Measurements from ENCODE around the gene SLC1A5. TPM values are rescaled to one million over a fixed set of nuclear protein-coding genes. Genes with fewer than 3 reads are reported as not detected.
A peak's percentile ranks its signal among the peaks of the same experiment; 100 is the strongest.

SLC1A5 gene
- polyA plus RNA-seq, 2 of the 4 experiments (the other 2 are of a cell fraction): 184 to 302 TPM

GRCh38 chr19:46776927-46777911, 11.2 kb downstream of the SLC1A5 start:
- H3K4me2 ChIP-seq: no peak overlapping the region
- DNase-seq (ENCODE audit: low read depth in 1 of 2, low spot score in 1 of 2) (peak in 1 of 2 experiments; percentile 55), FAIRE-seq (no peak), ATAC-seq (peak; percentile 31 to 45; a peak in 5 of 6 replicates)
- no peaks in the 10 kb centered on the region for H3K9me3 ChIP-seq
- H3K4me1 ChIP-seq: peaks cover 21% of the 10 kb centered on the region
- H3K4me3 ChIP-seq: no peak overlapping the region
- WGBS (ENCODE audit: missing lambda C conversion rate): 94% methylated on average over 30 of the region's 33 CpGs
- POLR2A ChIA-PET: no interaction called here
- CTCF ChIA-PET: interaction anchor here (0.6 to 5.6 kb wide), 10 partner anchors 12 to 213 kb away, joined by 3 to 33 read pairs (median 6); no protein-coding TSS in a partner anchor
- no peak overlapping the region for H3K27ac ChIP-seq
- TF ChIP-seq CEBPB (IDR thresholded peaks at IDR 0.05) (no peak), MYC (IDR thresholded peaks at IDR 0.05; ENCODE audit: borderline replicate concordance, low read length) (no peak), GATA3 (IDR thresholded peaks at IDR 0.05; ENCODE audit: borderline replicate concordance) (no peak), BCL3 (IDR thresholded peaks at IDR 0.05) (no peak), RFX5 (IDR thresholded peaks at IDR 0.05) (no peak), SMC3 (IDR thresholded peaks at IDR 0.05) (no peak), FOSL2 (IDR thresholded peaks at IDR 0.05) (no peak), FOSL2 (CRISPR knock-in tag; IDR thresholded peaks at IDR 0.05) (no peak), POLR2AphosphoS2 (conservative IDR thresholded peaks at IDR 0.05; ENCODE audit: low read length) (no peak), ZSCAN20 (CRISPR knock-in tag; IDR thresholded peaks at IDR 0.05) (no peak), CBX8 (IDR thresholded peaks at IDR 0.05) (no peak), SREBF2 (IDR thresholded peaks at IDR 0.05) (no peak), RARB (CRISPR knock-in tag; IDR thresholded peaks at IDR 0.05) (no peak), CBX2 (IDR thresholded peaks at IDR 0.05; ENCODE audit: borderline replicate concordance, low read depth) (no peak), MAZ (IDR thresholded peaks at IDR 0.05; ENCODE audit: borderline replicate concordance, low read depth, low read length) (no peak), REST (IDR thresholded peaks at IDR 0.05) (no peak), NFE2L2 (conservative IDR thresholded peaks at IDR 0.05; ENCODE audit: low read length) (no peak)
- TF ChIP-seq, protein P1, sequence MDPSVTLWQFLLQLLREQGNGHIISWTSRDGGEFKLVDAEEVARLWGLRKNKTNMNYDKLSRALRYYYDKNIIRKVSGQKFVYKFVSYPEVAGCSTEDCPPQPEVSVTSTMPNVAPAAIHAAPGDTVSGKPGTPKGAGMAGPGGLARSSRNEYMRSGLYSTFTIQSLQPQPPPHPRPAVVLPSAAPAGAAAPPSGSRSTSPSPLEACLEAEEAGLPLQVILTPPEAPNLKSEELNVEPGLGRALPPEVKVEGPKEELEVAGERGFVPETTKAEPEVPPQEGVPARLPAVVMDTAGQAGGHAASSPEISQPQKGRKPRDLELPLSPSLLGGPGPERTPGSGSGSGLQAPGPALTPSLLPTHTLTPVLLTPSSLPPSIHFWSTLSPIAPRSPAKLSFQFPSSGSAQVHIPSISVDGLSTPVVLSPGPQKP (IDR thresholded peaks at IDR 0.05; ENCODE audit: low read depth, low read length): no peak
- TF ChIP-seq, protein P2, sequence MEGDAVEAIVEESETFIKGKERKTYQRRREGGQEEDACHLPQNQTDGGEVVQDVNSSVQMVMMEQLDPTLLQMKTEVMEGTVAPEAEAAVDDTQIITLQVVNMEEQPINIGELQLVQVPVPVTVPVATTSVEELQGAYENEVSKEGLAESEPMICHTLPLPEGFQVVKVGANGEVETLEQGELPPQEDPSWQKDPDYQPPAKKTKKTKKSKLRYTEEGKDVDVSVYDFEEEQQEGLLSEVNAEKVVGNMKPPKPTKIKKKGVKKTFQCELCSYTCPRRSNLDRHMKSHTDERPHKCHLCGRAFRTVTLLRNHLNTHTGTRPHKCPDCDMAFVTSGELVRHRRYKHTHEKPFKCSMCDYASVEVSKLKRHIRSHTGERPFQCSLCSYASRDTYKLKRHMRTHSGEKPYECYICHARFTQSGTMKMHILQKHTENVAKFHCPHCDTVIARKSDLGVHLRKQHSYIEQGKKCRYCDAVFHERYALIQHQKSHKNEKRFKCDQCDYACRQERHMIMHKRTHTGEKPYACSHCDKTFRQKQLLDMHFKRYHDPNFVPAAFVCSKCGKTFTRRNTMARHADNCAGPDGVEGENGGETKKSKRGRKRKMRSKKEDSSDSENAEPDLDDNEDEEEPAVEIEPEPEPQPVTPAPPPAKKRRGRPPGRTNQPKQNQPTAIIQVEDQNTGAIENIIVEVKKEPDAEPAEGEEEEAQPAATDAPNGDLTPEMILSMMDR (IDR thresholded peaks at IDR 0.05): no peak

Measured in A549 (cell line).